Endothelial cell of umbilical vein (primary cell): ENCODE measurements around the gene SAMSN1. TPM values are rescaled to one million over a fixed set of nuclear protein-coding genes. Genes with fewer than 3 reads are reported as not detected.

ENCODE experiments used
- BruUV-seq: library from RNA; stranded (reverse); fragments of 400-500 nt; replicated peaks from 2 replicates; lab custom pipeline; 2021; lab: Mats Ljungman, UMichigan
- CTCF ChIA-PET: fragments of 300-600, 350-600 bp; sonication (Branson Sonifier 250); formaldehyde crosslinking; loops from one replicate; lab custom pipeline; 2021; ENCODE audit warnings: antibody characterized with exemption, inconsistent platforms; lab: Charles Lee
- POLR2A ChIA-PET: fragments of 300-600, 350-600 bp; sonication (Branson Sonifier 250); formaldehyde crosslinking; loops from one replicate; lab custom pipeline; 2021; ENCODE audit warnings: antibody characterized with exemption, inconsistent platforms; lab: Charles Lee
- DNase-seq: peaks from one replicate; pipeline ENCODE4 v3.0.0-alpha.2; 2011; ENCODE audit warnings: low read depth, low spot score
- FAIRE-seq: peaks from 2 replicates; lab custom pipeline; 2011; peaks lifted over from hg19 to GRCh38; lab: Jason Lieb, UNC
- H2AFZ ChIP-seq: 2 replicates; pipeline ENCODE4 v1.6.0; 2012; ENCODE audit warnings: low read depth, low read length, control low read depth, inconsistent platforms
- H3K27ac ChIP-seq: 2 replicates; pipeline ENCODE4 v1.5.1; 2011; ENCODE audit warnings: low read depth, mild to moderate bottlenecking, control low read depth, low read length, moderate library complexity; ENCODE audit not compliant: insufficient read depth
- H3K27me3 ChIP-seq, 2 experiments: 2 replicates each; pipeline versions ENCODE4 v1.6.0 to v1.6.1; 2011; ENCODE audit warnings: low read length in 2 of 2, mixed read lengths in 1 of 2; ENCODE audit not compliant: control insufficient read depth in 2 of 2, insufficient read depth in 2 of 2
- H3K36me3 ChIP-seq, 2 experiments: 2 replicates in 1 of 2; 3 replicates in 1 of 2; pipeline ENCODE4 v1.5.1; 2011; ENCODE audit warnings: low read length in 2 of 2, mild to moderate bottlenecking in 1 of 2, moderate library complexity in 1 of 2; ENCODE audit not compliant: control insufficient read depth in 2 of 2, insufficient read depth in 2 of 2; ENCODE audit errors: extremely low read depth in 1 of 2
- H3K4me1 ChIP-seq: 3 replicates; pipeline ENCODE4 v1.5.1; 2011; ENCODE audit warnings: mild to moderate bottlenecking, low read length; ENCODE audit not compliant: control insufficient read depth, insufficient read depth; ENCODE audit errors: extremely low read depth
- H3K4me2 ChIP-seq: 2 replicates; pipeline ENCODE4 v1.6.1; 2011; ENCODE audit warnings: low read length, control low read depth, mixed read lengths; ENCODE audit not compliant: insufficient read depth
- H3K4me3 ChIP-seq, 3 experiments: fragments of 200-600 bp in 1 of 3; sonication (generic), shearing (Covaris generic) in 1 of 3; replicated peaks in 1 of 3; 2 replicates each; pipeline ENCODE4 v1.5.1; 2011 to 2016; ENCODE audit warnings: control low read depth in 3 of 3, low read length in 3 of 3, mild to moderate bottlenecking in 2 of 3, inconsistent platforms in 1 of 3, low read depth in 1 of 3, moderate library complexity in 1 of 3; ENCODE audit not compliant: insufficient read depth in 1 of 3
- H3K79me2 ChIP-seq: 2 replicates; pipeline ENCODE4 v1.6.0; 2012; ENCODE audit warnings: low read length, inconsistent platforms; ENCODE audit not compliant: control insufficient read depth, insufficient read depth
- H3K9ac ChIP-seq: replicated peaks from 2 replicates; pipeline ENCODE3; 2011; ENCODE audit warnings: low read length, control low read depth; ENCODE audit not compliant: insufficient read depth; ENCODE audit errors: extremely low read depth
- H3K9me1 ChIP-seq: replicated peaks from 3 replicates; pipeline ENCODE4 v1.6.0; 2011; ENCODE audit warnings: mild to moderate bottlenecking, low read length; ENCODE audit not compliant: control insufficient read depth, insufficient read depth; ENCODE audit errors: extremely low read depth
- H3K9me3 ChIP-seq: replicated peaks from 2 replicates; pipeline ENCODE4 v1.5.1; 2012; ENCODE audit warnings: low read length, inconsistent platforms; ENCODE audit not compliant: control insufficient read depth, insufficient read depth
- H4K20me1 ChIP-seq: replicated peaks from 2 replicates; pipeline ENCODE3; 2011; ENCODE audit warnings: mild to moderate bottlenecking, low read length; ENCODE audit not compliant: control insufficient read depth, insufficient read depth; ENCODE audit errors: extremely low read depth
- CTCF ChIP-seq, 2 donors: IDR thresholded peaks; 1 replicate in 1 of 2; 2 replicates in 1 of 2; pipeline ENCODE4 v1.5.1; 2011; ENCODE audit warnings: low read length in 2 of 2, mild to moderate bottlenecking in 2 of 2, moderate library complexity in 2 of 2, control low read depth in 1 of 2, inconsistent platforms in 1 of 2, low read depth in 1 of 2; ENCODE audit not compliant: insufficient read depth in 1 of 2; ENCODE audit errors: extremely low read depth in 1 of 2
- EZH2 ChIP-seq: IDR thresholded peaks from 2 replicates; pipeline ENCODE4 v1.6.1; 2012; ENCODE audit warnings: borderline replicate concordance, low read depth, mild to moderate bottlenecking, moderate library complexity, low read length, inconsistent platforms; ENCODE audit not compliant: severe bottlenecking
- FOS ChIP-seq: IDR thresholded peaks from 2 replicates; pipeline ENCODE4 v1.6.1; 2011; ENCODE audit warnings: mild to moderate bottlenecking, low read length, moderate library complexity, borderline replicate concordance; ENCODE audit not compliant: insufficient read depth
- GATA2 ChIP-seq: IDR thresholded peaks from 2 replicates; pipeline ENCODE4 v1.7.0; 2011; ENCODE audit warnings: low read depth, mild to moderate bottlenecking, moderate library complexity, mixed read lengths, low read length; ENCODE audit not compliant: insufficient read length, insufficient read depth
- JUN ChIP-seq: IDR thresholded peaks from 2 replicates; pipeline ENCODE4 v1.6.1; 2011; ENCODE audit warnings: borderline replicate concordance, low read depth; ENCODE audit not compliant: insufficient read length, insufficient read depth
- MAX ChIP-seq: IDR thresholded peaks from 2 replicates; pipeline ENCODE4 v1.6.1; 2011; ENCODE audit not compliant: insufficient read depth, insufficient read length
- MYC ChIP-seq: IDR thresholded peaks from one replicate; pipeline ENCODE4 v1.6.1; 2011; ENCODE audit warnings: mild to moderate bottlenecking, low read depth, low read length
- POLR2A ChIP-seq: IDR thresholded peaks from 2 replicates; pipeline ENCODE4 v1.6.1; 2012; ENCODE audit warnings: low read depth, mild to moderate bottlenecking, control low read depth, low read length
- POLR2AphosphoS5 ChIP-seq: IDR thresholded peaks from 2 replicates; pipeline ENCODE4 v1.6.1; 2012; ENCODE audit warnings: low read depth, mild to moderate bottlenecking, control low read depth, low read length, moderate library complexity; ENCODE audit not compliant: insufficient read depth
- dilution Hi-C: fragments of 300-500 bp; cut with MboI; formaldehyde crosslinking; loops from one replicate; pipeline ENCODE4 v1.15.0; 2019; ENCODE audit warnings: low sequenced_read_pairs; ENCODE audit not compliant: extremely low pct_ligation_motif_present
- intact Hi-C: fragments of 100-400 bp; cut with micrococcal nuclease; formaldehyde crosslinking; loops from one replicate; pipeline ENCODE4 v1.10.0; 2022
- polyA plus RNA-seq, 4 experiments: library from polyadenylated mRNA; depleted of rRNA in 3 of 4; stranded (reverse) in 3 of 4; unstranded in 1 of 4; fragments of >200 nt; gene quantifications; 2 replicates each; pipeline versions ENCODE4 v1.2.1 to v1.2.3, GENCODE V29; 2011 to 2012; ENCODE audit warnings: missing spikeins in 1 of 4
- total RNA-seq: library from RNA; stranded (reverse); gene quantifications from 2 replicates; pipeline ENCODE4 v1.2.3, GENCODE V29; 2021

SAMSN1 gene
- total and polyA plus RNA-seq, 2 donors (not counting 3 experiments of a cell fraction or from before 2014, with no cell fraction given): 2.5 to 5.3 TPM

DNA sequence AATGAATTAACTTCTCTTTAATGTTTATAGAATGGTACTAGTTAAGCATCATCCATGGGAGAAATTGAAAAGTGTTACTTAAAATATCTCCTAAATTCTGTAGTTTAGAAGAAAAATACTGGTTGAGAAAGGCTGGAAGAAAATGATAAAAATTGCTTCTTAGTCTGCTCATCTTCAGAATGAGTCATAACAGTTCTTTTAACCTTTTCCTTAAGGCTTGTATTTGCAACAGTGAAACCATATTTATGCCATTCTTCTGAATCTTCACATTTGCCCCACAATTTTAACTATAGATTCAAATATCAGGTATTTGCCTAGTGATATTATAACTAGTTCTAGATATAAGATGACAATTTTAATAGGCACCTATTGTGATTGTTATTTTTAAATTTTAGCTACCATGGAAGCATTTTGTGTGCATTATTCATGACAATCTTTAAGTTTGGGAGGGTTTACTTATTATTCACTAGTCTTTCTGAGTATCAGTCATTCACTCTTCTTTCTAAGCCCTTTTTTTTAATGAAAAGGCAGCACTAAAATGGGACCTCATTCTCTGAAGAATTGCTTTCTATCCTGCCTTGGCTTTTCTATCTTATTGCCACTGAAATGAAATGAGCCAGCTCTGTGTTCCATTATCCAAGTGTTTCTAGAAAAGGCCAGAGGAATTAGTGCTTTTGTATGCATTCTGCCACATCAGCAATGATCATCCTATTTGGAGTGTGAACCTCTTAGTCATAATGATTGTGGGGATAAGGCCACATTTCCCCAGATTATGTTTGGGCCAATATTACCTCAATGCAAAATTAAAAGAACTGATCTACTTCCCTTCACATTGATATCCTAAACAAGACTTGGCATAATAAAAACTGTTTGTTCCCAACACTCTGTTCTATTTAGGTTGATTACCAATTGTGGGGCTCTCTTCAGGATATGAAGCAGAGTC is 58.4 kb downstream of the SAMSN1 start:
- Histone ChIP-seq H3K4me2 (no peak overlapping the region), H3K9me3 (no peaks in the 10 kb centered on the region), H3K9me1 (no peaks in the 10 kb centered on the region), H4K20me1 (no peaks in the 10 kb centered on the region), H3K9ac (no peak overlapping the region), H3K27me3 (no peaks in the 10 kb centered on the region), H3K4me1 (no peaks in the 10 kb centered on the region), H2AFZ (no peak overlapping the region), H3K4me3 (no peak overlapping the region), H3K79me2 (no peaks in the 10 kb centered on the region), H3K27ac (no peak overlapping the region), H3K36me3 (no peaks in the 10 kb centered on the region)
- no TSS peak for BruUV-seq
- ChIA-PET POLR2A (no interaction called here), CTCF (interaction anchor here (1.2 kb wide), 1 partner anchor 250 kb away, joined by 6 read pairs; no protein-coding TSS in a partner anchor)
- intact Hi-C loops: no loop called here
- TF ChIP-seq GATA2 (no peak), FOS (no peak), MYC (no peak), POLR2AphosphoS5 (no peak), MAX (no peak), CTCF (IDR thresholded peaks at IDR 0.05; ENCODE audit: extremely low read depth in 1 of 2, insufficient read depth in 1 of 2, low read depth in 1 of 2, low read length in 2 of 2) (no peak), JUN (no peak), EZH2 (no peak), POLR2A (no peak)
- no peak for FAIRE-seq
- no peak for DNase-seq
- dilution Hi-C loops: no loop called here
